HG03039 (cell line): ENCODE data around the gene USP7.
A peak's percentile ranks its signal among the peaks of the same experiment; 100 is the strongest.

ENCODE experiments used
- ATAC-seq: cut with Tn5 transposase; IDR thresholded peaks from one replicate; pipeline ENCODE4 v1.9.1; 2021; ENCODE audit warnings: mild to moderate bottlenecking, moderate library complexity; ENCODE audit not compliant: unreplicated experiment

Gene USP7

DNA sequence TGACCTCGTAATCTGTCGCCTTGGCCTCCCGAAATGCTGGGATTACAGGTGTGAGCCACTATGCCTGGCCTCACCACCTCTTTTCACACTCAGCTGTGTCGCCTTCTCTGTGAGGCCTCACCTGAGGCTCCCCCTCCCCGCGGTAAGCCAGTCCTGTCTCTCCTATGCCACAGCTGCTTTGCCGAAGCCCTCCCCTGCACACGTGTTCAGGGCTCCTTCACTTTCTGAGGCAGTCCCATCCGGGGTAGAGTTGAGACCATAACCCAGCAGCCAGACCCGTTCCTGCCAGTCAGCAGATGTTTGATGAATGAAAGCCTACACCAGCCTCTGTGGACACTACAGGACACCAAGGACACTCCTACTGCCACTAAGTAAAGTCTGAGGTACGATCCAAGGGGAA lies 10.6 kb downstream of the USP7 start:
- no peak for ATAC-seq

DNA sequence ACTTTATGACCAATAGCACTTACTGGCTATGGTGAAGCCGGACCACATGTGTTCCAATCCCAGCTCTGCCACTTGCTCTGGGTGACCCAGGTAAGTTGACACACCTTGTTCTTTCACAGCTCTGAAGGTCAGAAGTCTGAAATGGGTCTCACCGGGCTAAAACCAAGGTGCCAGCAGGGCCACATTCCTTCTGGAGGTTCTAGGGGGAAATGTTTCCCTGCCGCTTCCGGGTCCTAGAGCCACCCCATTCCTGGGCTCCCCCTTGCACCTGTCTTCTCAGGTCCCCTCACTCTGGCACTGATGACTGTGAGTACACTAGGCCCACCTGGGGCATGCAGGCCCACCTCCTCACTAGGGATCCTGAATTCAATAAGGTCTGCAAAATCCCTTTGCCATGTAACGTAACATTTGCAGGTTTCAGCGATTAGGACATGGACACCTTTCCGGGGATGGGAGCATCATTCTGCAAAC lies 11.4 kb downstream of the USP7 start:
- no peak for ATAC-seq

DNA sequence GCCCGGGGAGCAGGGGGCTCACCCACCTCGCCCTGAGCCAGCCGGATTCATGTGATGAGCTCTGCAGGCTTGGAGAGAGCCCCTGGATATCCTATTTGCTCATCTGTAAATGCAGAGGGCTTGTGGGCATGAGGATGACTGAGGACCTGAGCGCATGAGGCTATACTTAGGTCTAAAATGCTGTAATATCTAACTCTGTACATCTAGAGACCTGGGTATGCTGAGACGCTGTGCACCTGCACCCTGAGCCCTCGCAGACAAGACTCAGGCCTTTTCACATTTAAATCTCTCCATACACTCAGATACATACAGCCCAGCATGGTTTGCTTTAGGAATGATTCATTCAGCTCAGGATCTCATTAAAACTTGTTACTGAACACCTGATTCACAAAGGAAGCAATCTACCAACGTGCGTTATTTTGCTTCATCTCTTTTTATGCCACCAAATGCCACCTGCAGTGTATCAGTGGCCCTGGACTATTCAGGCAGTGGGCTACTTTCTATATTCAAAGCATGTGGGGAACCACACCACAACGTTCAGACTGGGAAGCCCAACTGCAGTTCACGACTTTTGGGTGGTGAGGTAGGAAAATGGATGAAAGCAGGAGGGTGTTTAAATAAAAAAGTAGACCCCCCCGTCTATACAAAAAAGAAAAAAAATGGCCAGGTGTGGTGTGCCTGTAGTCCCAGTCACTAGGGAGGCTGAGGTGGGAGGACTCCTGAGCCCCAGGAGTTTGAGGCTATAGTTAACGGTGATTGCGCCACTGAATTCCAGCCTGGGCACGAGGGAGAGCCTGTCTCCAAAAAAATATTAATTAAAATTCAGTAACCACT lies 12.0 kb downstream of the USP7 start:
- no peak for ATAC-seq

GRCh38 chr16:8950580-8951077 lies 13.1 kb downstream of the USP7 start:
- no peak for ATAC-seq

DNA sequence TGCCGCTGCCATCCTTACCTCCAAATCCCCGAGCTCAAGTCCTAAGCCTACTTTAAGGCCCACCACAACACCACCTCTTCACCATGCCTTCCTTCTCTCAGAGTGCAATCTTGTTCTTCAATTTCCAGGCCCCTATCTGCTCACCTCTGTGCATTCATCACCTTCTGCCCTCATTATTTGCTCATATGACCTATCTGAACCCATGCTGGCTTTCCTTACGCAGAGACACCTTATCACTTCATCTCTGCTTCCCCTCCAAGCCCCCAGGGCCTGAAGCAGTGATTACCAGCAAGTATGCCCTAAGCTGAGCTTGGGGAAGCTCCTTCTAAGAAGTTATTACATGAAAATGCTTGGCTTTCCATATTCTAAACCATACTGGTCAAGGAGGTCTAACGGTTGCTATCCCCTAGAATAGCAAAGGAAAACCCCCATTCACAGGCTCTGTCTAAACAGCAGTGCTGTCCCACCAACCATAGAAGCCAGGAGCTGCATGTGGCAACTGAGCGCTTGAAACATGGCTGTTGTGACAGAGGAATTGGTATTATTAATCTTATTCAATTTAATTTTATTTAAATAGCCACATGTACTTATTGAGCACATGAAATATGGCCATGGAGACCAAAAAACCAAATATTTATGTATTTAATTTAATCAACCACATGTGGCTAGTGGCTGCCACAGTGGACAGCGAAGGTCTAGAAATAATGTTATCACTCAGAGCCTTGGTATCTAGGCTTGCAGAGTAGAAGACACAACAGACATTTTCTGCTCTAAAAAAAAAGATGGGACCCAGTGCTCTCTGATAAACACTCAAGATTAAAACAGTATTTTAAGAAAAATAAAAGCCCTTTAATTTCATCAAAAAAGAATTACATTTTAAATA lies 13.9 kb downstream of the USP7 start:
- no peak for ATAC-seq

- ATAC-seq: no peak
Observed at GRCh38 chr16:8948831-8949230, 14.9 kb downstream of the USP7 start.

DNA sequence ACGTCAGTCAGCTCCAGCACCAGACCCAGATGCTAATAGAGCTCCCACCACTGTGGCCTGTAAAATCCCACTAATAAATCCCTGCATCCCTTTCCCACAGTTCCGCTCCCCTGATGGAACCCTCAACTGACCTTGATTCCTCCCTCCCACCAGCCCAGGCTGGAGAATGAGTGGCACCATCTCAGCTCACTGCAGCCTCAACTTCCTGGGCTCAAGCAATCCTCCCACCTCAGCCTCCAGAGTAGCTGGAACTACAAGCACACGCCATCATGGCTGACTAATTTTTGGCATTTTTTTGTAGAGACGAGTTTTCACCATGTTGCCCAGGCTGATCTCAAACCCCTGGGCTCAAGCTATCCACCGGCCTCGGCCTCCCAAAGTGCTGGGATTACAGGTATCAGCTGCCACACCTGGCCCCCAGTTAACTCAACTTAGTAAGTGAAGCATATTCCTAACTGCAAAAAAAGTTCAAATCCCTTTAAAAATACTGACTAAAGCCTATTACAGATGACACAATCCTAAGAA lies 15.6 kb downstream of the USP7 start:
- ATAC-seq: no peak

DNA sequence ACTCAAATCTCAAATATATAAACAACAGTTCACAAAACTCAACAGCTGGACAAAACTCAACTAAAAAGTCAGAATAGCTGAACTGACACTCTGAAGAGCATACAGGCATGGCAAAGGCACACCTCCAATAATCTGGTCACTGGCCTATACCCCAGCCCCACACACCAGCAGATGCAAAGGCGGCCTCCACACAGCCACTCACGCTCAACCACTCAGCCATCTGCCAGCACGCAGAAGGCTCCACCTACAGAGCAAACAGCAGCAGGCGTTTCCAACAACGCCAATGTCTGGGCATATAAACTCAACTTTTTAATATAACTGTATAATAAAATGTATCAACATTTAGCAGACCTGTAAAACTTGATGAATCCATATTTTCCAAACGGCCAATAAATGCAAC lies 17.2 kb downstream of the USP7 start:
- ATAC-seq: no peak

GRCh38 chr16:8945626-8946296 lies 17.9 kb downstream of the USP7 start:
- no peak for ATAC-seq

- ATAC-seq: no peak
Observed at GRCh38 chr16:8943966-8944759, 19.5 kb downstream of the USP7 start.

- ATAC-seq: no peak
Observed at GRCh38 chr16:8943001-8943763, 20.5 kb downstream of the USP7 start.

DNA sequence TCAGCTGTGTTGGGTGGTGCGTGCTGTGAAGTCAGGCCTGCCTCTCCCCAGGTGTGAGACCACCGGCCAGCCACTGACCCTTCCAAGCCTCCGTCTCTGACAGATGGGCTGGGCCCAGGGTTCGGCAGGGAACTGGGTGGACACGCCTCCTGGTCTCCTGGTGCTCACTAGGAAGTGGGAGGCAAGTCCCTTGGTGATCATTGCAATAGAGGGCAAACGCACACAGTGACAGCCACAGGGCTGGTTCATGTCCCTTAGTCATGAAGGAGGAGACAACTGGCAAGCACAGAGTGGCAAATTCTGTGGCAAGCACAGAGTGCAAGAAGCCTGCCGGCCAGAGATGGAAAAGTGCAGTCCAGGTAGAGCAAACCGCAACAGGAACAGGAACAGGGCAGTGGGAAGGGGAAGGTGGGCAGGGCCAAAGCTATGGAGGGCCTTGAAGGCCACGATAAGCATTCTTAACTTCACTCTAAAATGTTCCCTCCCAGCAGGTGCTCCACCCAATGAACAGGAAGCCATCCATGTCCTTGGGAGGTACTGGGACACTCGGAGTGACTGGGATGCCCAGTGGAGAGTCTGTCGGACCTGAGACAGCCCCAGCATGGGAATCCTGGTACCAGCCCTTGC lies 21.9 kb downstream of the USP7 start:
- ATAC-seq: no peak

DNA sequence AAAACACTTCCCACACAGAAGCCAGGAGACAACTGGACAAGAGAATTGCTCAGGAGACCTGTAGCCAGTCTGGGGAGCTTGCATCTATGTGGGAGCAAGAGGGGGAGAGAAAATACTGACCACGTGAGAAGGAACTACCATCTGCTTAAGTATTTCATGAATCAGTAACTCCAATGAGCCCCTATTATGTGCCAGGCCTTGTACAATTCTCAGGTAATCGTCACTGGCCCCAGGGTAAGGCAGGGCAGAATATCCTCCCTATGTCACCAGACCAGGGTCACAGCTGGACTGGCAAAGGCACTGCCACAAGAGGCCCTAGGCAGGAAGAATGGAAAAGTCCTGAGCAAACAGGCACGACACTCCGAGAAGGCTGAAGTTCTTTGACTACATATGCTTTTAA lies 25.9 kb downstream of the USP7 start:
- ATAC-seq: no peak

GRCh38 chr16:8936421-8936820 lies 27.3 kb downstream of the USP7 start:
- peak; percentile 80 for ATAC-seq

DNA sequence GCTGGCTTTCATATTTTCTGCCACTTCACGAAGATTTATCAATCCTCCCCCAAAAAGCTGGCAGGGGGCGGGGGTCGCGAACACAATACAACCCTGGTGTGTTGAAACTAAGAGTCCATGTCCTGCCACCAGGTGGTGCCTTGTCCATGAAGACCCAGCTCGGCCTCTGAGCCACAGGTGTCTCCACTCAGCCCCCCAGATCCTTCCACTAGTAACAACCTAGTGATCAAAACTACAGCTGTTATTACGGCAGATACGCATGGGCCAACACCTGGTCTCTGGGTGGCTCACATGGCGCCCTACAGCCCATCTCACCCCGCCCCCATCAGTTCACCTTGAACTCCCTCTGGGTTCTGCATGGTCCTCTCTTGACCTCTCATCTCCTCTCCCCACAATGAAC lies 27.7 kb downstream of the USP7 start:
- no peak for ATAC-seq

DNA sequence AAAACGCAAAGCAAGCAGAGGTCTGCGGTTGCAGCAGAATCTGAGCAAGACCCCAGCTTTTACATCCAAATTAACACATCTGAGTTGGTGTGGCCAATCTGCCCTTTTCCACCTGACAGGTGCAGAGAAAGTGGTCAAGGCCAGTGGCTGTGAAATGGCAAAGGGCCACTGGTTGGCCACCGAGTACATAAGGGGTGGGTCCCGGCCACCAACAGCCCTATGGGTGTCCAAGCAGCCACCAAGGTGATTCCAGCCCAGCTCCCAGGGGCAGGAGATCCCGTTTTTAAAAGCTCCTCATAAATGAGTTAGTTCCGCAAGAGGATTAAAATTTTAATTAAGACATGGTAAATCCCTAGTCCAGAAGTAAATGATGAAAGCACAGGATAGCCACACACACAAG lies 29.1 kb downstream of the USP7 start:
- ATAC-seq: no peak

DNA sequence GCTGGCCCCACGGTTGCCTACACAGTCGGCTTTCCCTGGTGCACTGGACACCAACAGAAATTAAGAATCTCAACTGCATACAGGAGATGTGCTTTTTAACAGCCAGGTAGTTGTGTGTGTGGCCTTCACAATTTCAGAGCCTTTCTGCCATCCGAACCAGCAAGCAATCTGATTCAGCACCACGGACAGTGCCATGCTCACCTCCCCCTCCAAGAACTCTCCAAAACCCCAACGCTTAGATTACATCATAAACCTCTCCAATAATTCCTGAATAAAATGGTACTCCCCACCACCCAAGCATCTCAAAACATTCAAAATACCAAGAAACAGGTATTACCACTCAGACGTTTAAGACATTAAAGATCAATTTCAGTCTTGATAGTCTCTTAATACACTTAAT lies 31.8 kb downstream of the USP7 start:
- ATAC-seq: no peak

DNA sequence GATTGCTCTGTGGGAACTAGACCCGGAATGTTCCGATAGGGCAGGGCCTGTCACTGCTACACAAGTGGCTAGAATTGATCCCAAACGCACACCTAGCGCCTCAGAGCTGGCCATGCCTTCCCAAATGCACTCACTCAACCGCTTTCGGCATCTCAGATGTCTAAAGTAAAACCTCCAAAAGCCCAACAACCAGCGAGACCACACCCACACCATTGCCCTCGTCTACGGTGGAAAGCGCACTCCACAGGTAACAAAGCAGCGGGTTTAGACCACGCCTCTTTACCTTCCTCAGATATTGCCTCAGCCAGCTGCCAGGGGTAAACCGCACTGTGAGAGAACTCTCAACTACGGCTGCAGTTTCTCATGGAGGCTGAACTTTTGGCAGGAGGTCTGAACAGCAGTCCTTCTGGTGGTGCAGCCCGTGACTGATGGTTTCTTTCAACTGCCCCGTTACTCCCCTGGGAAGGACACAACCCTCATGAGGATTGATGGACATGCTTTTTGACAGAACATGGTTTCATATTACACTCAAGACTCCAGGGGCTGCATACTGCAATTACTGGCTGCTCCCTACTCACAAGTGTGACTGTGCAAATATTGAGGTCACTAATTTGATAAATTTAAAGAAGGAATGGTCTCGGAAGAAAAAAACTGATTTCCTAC lies 34.5 kb downstream of the USP7 start:
- no peak for ATAC-seq
